ENCODE data around the gene ATP5PD.
"Not testable (repeated sequence)": the region's sequence is repeated elsewhere in the genome, so short reads cannot be mapped to it uniquely, and the experiment has no call there.

ATP5PD gene

GRCh38 chr17:75013092-75013559, 33.6 kb downstream of the ATP5PD start:
- DNase-seq, result no peak

DNA sequence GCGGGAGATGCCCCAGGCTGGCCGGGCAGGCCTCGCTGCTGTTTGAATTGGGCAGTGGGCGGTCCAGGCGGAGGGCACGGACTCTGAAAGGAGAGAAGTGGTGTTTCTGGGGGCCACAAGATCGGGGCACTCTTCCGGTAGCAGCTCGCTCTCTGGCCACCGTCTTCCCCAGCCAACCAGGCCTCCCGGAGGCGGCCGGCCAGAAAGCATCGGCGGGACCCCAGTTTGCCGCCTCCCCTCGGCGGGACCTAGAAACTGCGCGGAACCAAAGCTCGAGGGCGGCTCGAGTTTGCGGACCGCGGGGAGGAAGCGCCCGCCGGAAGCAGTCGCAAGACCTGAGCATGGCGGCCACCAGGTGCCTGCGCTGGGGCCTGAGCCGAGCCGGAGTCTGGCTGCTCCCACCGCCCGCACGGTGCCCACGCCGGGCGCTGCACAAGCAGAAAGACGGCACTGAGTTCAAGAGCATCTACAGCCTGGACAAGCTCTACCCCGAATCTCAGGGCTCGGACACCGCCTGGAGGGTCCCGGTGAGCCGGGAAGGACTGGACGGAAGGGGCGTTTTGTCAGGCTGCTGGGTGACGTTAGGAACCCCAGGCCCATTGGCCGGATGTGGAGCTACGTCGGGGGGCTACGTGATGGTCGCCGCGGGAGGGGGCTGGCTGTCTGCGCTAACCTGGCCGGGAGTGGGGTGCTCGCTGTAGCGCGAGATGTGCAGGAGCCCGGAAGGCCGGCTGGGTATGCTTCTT, 34.2 kb downstream of the ATP5PD start, which contains the start of gene MRPL58:
Gene MRPL58 (plus strand): TSS at position 325 of the 746 bp plus-strand sequence. CDS start 17 bp downstream, at position 342.
- DNase-seq, result peak; percentile 59

DNA sequence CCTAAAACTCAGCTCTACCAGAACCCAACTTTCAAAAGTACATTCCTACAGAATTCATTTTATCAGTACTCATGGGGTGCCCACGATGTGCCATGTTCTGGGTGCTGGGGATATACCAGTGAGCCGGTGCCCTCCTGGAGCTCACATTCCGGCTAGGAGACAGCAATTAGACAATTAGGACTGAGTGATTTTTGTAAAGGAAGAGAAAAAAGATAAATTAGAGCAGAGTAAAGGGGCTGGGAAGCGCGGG, 34.7 kb downstream of the ATP5PD start:
- no peak for DNase-seq

- DNase-seq, result no peak
Observed at GRCh38 chr17:75011401-75012095, 35.2 kb downstream of the ATP5PD start.

DNA sequence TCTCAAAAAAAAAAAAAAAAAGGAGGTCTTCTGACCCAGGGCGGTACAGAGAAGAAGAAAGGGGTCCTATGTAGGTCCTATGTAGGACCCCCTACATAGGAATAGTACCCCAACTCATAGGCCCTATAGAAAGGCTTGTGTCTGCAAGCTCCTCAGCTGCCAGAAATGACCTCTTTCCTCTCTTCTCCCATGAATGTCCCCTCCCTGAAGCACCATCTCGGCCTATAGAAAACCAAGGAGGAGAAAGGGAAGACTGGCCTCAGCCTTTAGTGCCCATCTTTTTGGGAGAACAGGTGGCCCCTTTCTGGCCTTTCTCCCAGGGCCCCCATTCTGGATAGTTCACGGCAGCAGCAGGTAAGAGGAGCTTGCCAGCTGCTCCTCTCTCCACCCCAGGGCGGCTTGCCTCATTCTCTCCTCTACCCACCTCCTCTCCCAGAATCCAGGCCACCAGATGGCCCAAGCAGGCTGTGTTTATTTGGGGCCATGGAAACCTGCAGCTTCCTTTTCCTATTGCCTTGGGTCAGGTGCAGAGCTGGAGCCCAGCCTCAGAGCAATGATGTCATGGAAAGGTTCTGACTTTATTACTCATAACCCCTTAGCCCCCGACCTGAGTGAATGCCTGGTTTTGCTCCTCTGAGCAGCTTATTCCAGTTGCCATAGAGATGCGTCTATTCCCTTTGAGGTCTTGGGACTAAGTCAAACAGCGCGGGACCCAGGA, 35.9 kb downstream of the ATP5PD start:
- no peak for DNase-seq

DNA sequence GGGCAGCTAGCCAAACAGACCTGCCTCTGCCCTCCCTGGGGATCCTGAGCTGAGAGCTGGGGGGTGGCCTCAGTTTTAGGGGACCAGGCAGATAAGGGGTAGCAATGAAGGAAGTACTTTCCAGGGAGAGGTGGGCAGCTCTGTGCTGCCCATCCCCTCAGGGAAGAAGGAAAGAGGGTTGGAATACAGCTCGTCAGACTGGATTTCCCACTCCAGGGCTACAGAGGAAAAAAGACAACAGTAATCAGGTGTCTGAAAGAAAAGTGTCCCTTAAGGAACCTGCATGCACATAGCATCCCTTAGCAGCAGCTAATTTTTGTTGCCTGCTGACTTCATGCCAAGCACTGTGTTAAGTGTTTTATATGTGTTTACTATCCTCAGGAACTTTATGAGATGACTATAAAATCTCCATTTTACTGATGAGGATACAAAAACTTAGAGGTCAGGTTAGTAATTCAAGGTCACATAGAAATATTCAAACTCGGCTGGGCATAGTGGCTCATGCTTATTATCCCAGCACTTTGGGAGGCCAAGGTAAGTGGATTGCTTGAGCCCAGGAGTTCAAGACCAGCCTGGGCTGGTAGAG, 37.5 kb downstream of the ATP5PD start:
- DNase-seq, result no peak

DNA sequence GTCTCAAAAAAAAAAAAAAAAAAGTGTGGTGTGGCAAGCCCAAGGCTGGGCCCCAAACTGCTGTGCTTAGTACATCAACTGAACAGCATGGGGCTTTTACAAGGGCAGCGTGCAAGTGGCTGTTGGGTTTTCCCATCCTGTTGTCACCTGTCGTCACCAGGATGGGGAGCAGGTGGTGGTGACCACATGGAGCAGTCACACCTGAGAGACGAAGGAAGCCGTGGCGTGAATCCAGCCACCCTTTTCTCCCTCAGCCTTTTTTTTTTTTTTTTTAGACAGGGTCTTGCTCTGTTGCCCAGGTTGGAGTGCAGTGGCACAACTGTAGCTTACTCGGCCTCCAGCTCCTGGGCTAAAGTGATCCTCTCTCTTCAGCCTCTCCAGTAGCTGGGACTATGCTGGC, 38.4 kb downstream of the ATP5PD start:
- DNase-seq, result no peak

- no peak for DNase-seq
Observed at GRCh38 chr17:75006653-75007052, 40.1 kb downstream of the ATP5PD start.

DNA sequence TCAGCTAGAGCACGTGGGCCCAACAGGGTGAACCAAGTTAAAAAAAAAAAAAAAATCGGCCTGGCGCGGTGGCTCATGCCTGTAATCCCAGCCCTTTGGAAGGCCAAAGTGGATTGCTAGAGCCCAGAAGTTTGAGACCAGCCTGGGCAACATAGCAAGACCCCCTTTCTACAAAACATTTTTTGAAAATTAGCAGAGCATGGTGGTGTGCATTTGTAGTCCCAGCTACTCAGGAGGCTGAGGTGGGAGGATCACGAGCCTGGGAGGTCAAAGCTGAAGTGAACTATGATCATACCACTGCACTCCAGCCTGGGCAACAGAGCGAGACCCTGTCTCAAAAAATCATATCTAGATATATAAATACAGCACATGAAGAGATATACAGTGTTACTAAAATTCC, 40.7 kb downstream of the ATP5PD start:
- not testable (repeated sequence) for DNase-seq

DNA sequence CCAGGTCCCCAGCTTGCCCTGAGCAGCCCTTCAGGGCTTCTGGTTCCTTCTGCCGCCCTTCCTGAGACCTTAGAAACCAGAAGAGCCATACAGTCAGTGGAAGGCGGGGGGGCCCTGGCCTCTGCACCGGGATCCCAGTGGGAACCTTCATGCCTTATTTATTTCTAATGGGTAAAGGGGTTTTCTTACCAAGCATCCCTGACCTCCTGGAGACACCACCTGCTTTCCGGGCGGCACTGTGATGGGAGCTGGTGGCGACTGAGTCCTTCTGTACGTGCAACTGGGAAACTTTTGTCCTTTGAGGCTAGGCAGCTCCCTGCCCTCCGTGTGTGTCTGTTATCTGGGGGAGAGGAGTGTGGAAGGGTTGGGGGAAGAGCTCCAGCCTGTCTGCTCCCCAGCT, 41.5 kb downstream of the ATP5PD start:
- DNase-seq, result no peak

GRCh38 chr17:75004371-75004770, 42.4 kb downstream of the ATP5PD start:
- no peak for DNase-seq

- DNase-seq, result no peak
Observed at GRCh38 chr17:75003957-75004355, 42.8 kb downstream of the ATP5PD start.

- no peak for DNase-seq
Observed at GRCh38 chr17:75003070-75003956, 43.5 kb downstream of the ATP5PD start.

GRCh38 chr17:75001915-75002843, 44.6 kb downstream of the ATP5PD start:
- DNase-seq, result no peak

DNA sequence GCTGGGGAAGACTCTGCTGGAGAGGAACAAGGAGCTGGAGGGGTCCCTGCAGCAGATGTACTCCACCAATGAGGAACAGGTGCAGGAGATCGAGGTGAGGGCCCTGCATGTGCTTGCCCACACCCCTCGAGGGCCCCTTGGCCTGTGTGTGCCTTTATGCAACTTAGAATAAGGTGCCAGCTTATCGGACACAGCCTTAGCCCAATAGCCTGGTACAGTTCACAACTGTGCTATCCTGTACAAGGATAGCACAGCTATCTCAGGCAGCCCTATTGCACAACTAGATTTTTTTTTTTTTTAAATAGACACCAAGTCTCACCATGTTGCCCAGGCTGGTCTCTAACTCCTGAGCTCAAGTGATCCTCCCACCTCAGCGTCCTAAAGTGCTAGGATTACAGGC, 47.2 kb downstream of the ATP5PD start:
- DNase-seq, result no peak

DNA sequence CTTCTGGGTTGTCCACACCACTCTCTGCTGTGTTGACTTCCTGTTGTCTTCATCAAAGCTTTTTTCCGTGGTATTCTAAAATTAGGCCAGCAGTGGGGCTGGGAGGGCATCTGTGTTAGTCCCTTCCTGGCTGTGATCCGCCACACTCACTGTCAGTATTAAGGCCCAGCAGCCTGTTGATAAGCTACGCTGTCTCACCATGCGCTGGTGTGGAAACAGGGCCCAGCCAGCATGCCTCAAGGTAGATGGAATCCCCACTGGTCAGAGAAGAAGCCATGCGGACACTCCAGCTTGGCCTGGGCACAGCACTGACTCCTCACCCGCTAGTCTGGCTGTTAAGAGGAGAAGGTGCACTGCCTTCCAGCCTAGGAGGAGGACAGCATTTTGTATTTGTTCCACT, 48.0 kb downstream of the ATP5PD start:
- no peak for DNase-seq

DNA sequence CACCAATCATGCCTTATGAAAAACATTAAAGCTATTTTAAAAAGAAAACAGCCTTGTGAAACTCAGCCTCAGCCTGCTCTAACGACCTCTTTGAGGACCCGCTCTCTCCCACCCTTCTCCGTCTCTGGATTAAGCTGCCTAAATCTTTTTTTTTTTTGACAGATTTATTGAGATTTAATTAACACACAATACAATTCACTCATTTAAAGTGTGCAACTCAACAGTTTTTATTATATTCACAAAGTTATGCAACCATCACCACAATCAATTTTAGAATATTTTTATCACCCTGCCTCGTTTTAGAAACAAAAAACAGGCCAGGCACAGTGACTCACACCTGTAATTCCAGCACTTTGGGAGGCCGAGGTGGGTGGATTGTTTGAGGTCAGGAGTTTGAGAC, 50.9 kb downstream of the ATP5PD start:
- DNase-seq, result no peak

- DNase-seq, result no peak
Observed at GRCh38 chr17:74994440-74994839, 52.3 kb downstream of the ATP5PD start.

DNA sequence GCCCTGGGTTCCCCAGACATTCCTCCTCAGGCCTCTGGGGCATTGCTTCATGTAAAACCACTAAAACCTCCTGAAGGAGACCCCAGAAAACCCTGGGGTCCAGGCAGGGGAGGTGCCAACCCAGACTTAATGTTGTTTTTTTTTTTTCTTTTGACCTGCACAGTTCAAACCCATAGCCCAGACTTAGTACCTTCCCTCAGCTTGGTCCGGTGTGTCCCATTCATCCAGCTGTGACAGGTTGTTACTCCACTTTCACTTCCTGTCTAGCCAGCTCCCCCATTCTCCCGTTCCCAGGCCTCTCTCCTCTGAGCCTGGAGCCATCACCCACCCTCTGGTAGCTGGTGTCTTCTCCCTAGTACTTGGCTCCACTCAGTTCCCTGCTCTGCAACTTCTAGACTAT, 54.5 kb downstream of the ATP5PD start:
- no peak for DNase-seq

- no peak for DNase-seq
Observed at GRCh38 chr17:74990581-74991105, 56.1 kb downstream of the ATP5PD start.

Measured in GOT3 (cell line).